ENCODE measurements around the gene PTOV1. TPM values are rescaled to one million over a fixed set of nuclear protein-coding genes. Genes with fewer than 3 reads are reported as not detected.

The PTOV1 gene
- total RNA-seq, 2 experiments from 2014 or later = 105 to 124 TPM

DNA sequence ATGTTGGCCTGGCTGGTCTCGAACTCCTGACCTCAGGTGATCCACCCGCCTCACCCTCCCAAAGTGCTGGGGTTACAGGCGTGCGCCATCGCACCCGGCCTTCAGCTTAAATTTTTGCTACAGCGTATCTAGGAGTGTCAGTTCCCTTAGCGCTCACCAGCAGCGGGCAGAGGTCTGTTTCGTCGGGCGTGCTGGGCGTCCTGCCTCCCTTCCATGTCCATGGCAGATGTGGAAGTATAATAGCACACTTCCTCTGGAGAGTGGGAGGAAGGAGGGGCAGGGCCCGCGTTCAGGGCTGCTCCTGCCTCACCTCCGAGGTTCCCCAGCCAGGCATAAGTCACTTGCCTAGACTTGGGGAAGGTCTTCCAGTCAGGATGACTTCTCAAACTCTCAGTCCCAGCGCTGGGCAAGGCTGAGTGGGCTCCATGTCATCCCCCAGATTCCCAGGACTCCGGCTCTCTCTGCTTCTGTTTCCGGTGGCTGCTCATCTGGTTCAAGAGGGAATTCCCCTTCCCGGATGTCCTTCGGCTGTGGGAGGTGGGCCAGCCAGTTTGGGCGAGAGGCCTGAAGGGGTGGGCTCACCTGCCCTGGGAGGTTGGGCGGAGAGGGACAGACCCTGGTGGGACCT is 36.2 kb downstream of the PTOV1 start:
- Histone ChIP-seq H2AFZ (ENCODE audit: low read length) (no peak overlapping the region), H4K20me1 (ENCODE audit: insufficient read depth, low read length) (no peaks in the 10 kb centered on the region), H3K4me1 (ENCODE audit: insufficient read depth, low read length, poor library complexity, severe bottlenecking) (peaks cover 5% of the 10 kb centered on the region), H3K79me2 (ENCODE audit: insufficient read depth, low read depth, low read length) (no peaks in the 10 kb centered on the region), H3K36me3 (ENCODE audit: insufficient read depth, low read length) (peaks cover 15% of the 10 kb centered on the region), H3K9me2 (ENCODE audit: insufficient read depth, low read length) (no peaks in the 10 kb centered on the region), H3K27ac (ENCODE audit: low read depth, low read length, poor library complexity, severe bottlenecking) (no peak overlapping the region), H3K4me2 (ENCODE audit: low read length) (no peak overlapping the region), H3K4me3 (ENCODE audit: low read depth, low read length, poor library complexity, severe bottlenecking) (no peak overlapping the region), H3K9me3 (ENCODE audit: low read length) (no peaks in the 10 kb centered on the region)
- no peak for DNase-seq (ENCODE audit: low spot score)
- TF ChIP-seq EZH2phosphoT487 (IDR thresholded peaks at IDR 0.05; ENCODE audit: borderline replicate concordance, low read depth, low read length) (no peak), CTCF (conservative IDR thresholded peaks at IDR 0.05; ENCODE audit: low read length) (no peak)
- ChIA-PET CTCF (ENCODE audit: unreplicated experiment) (no interaction called here), POLR2A (no interaction called here)
- BruUV-seq (replicated peaks) = no TSS peak
- intact Hi-C loops (cut with micrococcal nuclease; ENCODE audit: unreplicated experiment) = no loop called here

- Histone ChIP-seq H3K9me3 (ENCODE audit: low read length) (no peaks in the 10 kb centered on the region), H4K20me1 (ENCODE audit: insufficient read depth, low read length) (no peaks in the 10 kb centered on the region), H3K27ac (ENCODE audit: low read depth, low read length, poor library complexity, severe bottlenecking) (no peak overlapping the region), H3K79me2 (ENCODE audit: insufficient read depth, low read depth, low read length) (no peaks in the 10 kb centered on the region), H3K36me3 (ENCODE audit: insufficient read depth, low read length) (peaks cover 7% of the 10 kb centered on the region), H3K4me3 (ENCODE audit: low read depth, low read length, poor library complexity, severe bottlenecking) (no peak overlapping the region), H3K4me2 (ENCODE audit: low read length) (no peak overlapping the region), H2AFZ (ENCODE audit: low read length) (no peak overlapping the region), H3K4me1 (ENCODE audit: insufficient read depth, low read length, poor library complexity, severe bottlenecking) (peaks cover 5% of the 10 kb centered on the region), H3K9me2 (ENCODE audit: insufficient read depth, low read length) (no peaks in the 10 kb centered on the region)
- intact Hi-C loops (cut with micrococcal nuclease; ENCODE audit: unreplicated experiment) = no loop called here
- no peak for DNase-seq (ENCODE audit: low spot score)
- no TSS peak for BruUV-seq (replicated peaks)
- CTCF ChIA-PET (ENCODE audit: unreplicated experiment) = no interaction called here
- POLR2A ChIA-PET = no interaction called here
- no peak for TF ChIP-seq EZH2phosphoT487 (IDR thresholded peaks at IDR 0.05; ENCODE audit: borderline replicate concordance, low read depth, low read length)
- TF ChIP-seq CTCF (conservative IDR thresholded peaks at IDR 0.05; ENCODE audit: low read length) = no peak
Measured at GRCh38 chr19:49887665-49888509, 36.9 kb downstream of the PTOV1 start.

- peaks cover 5% of the 10 kb centered on the region for H3K4me1 ChIP-seq (ENCODE audit: insufficient read depth, low read length, poor library complexity, severe bottlenecking)
- no TSS peak for BruUV-seq (replicated peaks)
- no peaks in the 10 kb centered on the region for H3K79me2 ChIP-seq (ENCODE audit: insufficient read depth, low read depth, low read length)
- ChIA-PET POLR2A (no interaction called here), CTCF (ENCODE audit: unreplicated experiment) (no interaction called here)
- no peaks in the 10 kb centered on the region for H4K20me1 ChIP-seq (ENCODE audit: insufficient read depth, low read length)
- intact Hi-C loops (cut with micrococcal nuclease; ENCODE audit: unreplicated experiment) = no loop called here
- TF ChIP-seq CTCF (conservative IDR thresholded peaks at IDR 0.05; ENCODE audit: low read length) (no peak), EZH2phosphoT487 (IDR thresholded peaks at IDR 0.05; ENCODE audit: borderline replicate concordance, low read depth, low read length) (no peak)
- H3K27ac ChIP-seq (ENCODE audit: low read depth, low read length, poor library complexity, severe bottlenecking) = no peak overlapping the region
- no peaks in the 10 kb centered on the region for H3K9me2 ChIP-seq (ENCODE audit: insufficient read depth, low read length)
- H3K36me3 ChIP-seq (ENCODE audit: insufficient read depth, low read length) = peaks cover 2% of the 10 kb centered on the region
- no peak for DNase-seq (ENCODE audit: low spot score)
- no peaks in the 10 kb centered on the region for H3K9me3 ChIP-seq (ENCODE audit: low read length)
- no peak overlapping the region for H2AFZ ChIP-seq (ENCODE audit: low read length)
- H3K4me3 ChIP-seq (ENCODE audit: low read depth, low read length, poor library complexity, severe bottlenecking) = no peak overlapping the region
- no peak overlapping the region for H3K4me2 ChIP-seq (ENCODE audit: low read length)
Measured at GRCh38 chr19:49888510-49888824, 37.5 kb downstream of the PTOV1 start.
